Measurements from ENCODE around the gene FBXL17. TPM values are rescaled to one million over a fixed set of nuclear protein-coding genes. Genes with fewer than 3 reads are reported as not detected.

FBXL17 gene
- total RNA-seq, 4 donors from 2014 or later, result 16.1 to 31.8 (median 18.8) TPM

DNA sequence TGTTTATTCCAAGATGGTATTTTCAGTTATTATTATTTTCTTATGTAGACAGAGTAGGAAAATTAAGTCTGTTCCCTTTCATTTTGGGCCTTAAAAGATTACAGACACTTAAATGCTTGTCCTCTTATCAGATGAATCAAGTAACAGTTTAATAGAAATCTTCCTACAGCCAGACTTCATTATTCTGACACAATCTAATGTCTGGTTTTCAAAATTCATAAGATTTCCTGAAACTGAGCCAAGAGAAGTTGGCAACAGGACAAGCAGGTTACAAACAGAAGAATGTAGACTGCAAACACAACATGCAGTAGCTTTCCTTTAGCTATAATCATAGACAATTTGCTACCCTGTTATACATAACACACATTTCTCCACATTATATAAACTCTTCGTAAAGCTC is 130.5 kb downstream of the FBXL17 start:
- WGBS, 2 donors, result 96 to 98% methylated on average over 1 of the region's 1 CpG
- no peak for DNase-seq (ENCODE audit: low spot score in 2 of 2)

DNA sequence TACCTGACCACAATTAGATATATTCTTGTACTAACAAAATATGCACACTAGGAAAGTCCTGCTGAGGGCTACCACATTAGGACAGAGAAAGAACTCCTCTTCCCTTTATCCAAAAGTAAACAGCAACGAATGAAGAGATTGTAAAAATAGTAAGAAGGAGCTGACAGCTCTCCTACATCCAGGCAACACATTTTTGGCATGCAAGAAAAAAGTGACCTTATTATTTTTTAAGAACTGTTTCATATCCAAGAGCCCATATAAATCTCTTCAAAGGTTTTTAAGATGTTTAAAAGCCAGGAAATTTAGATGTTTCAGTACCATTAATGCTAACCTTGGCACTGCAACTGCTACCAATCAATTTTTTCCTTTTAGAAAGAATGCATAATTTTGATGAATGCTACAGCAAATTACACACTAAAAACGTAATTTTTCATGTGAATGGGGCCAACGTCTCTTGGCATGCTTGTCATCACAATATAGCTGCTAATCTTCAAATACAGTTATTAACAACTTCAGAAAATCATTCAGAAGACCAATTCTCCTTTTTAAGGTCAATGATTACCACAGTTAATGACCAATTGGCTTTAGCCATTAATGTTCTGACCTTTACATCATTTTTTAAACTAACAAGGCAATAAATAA is 132.0 kb downstream of the FBXL17 start:
- no peak for TF ChIP-seq POLR2A (IDR thresholded peaks at IDR 0.05)
- TF ChIP-seq, protein P1, sequence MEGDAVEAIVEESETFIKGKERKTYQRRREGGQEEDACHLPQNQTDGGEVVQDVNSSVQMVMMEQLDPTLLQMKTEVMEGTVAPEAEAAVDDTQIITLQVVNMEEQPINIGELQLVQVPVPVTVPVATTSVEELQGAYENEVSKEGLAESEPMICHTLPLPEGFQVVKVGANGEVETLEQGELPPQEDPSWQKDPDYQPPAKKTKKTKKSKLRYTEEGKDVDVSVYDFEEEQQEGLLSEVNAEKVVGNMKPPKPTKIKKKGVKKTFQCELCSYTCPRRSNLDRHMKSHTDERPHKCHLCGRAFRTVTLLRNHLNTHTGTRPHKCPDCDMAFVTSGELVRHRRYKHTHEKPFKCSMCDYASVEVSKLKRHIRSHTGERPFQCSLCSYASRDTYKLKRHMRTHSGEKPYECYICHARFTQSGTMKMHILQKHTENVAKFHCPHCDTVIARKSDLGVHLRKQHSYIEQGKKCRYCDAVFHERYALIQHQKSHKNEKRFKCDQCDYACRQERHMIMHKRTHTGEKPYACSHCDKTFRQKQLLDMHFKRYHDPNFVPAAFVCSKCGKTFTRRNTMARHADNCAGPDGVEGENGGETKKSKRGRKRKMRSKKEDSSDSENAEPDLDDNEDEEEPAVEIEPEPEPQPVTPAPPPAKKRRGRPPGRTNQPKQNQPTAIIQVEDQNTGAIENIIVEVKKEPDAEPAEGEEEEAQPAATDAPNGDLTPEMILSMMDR (IDR thresholded peaks at IDR 0.05), result no peak
- DNase-seq (ENCODE audit: low spot score in 2 of 2), result no peak
- H3K4me3 ChIP-seq (ENCODE audit: low read depth, poor library complexity, severe bottlenecking), result no peak overlapping the region
- WGBS, 2 donors, result 63 to 76% methylated on average over 3 of the region's 3 CpGs
- intact Hi-C loops (cut with DNase I; ENCODE audit: low total_unique reads), result no loop called here

More for the DNA sequence above, 130.5 kb downstream of the FBXL17 start:
- intact Hi-C loops (cut with DNase I; ENCODE audit: low total_unique reads), result no loop called here
- TF ChIP-seq, protein P1 (IDR thresholded peaks at IDR 0.05), result no peak
- no peak for TF ChIP-seq POLR2A (IDR thresholded peaks at IDR 0.05)
- H3K4me3 ChIP-seq (ENCODE audit: low read depth, poor library complexity, severe bottlenecking), result no peak overlapping the region

DNA sequence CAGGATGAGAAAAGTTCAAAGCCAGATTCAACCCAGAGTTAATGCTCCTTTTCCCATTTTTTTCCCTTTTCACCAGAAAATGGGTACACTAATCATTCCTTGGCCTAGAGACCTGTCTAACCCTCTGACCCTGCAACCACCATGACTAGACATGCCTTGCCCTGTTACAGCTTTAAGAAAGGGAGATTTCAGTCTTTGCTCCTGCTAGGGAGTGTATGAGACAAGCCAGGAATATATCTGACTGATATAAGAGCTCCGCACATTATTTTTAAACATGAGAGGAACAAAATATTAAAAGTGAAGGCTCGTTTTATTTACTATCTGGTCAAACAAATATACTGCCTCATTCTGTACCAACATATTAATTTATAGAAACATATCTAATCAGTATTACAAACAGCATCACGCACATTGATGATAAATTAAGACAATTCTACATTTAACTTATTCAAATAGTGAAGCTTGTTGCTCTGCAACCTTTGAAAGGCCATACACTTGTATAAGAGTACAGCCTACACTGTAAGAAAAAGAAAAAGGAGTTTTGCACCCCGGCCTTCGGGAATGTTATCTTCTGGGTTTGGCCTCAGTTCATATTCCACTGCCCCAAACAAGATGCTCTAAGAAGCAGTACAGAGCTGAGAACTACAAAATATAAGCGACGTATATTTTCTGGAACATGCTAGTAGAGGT is 132.7 kb downstream of the FBXL17 start:
- no peak for TF ChIP-seq POLR2A (IDR thresholded peaks at IDR 0.05)
- TF ChIP-seq, protein P1 (IDR thresholded peaks at IDR 0.05), result no peak
- no peak for DNase-seq (ENCODE audit: low spot score in 2 of 2)
- intact Hi-C loops (cut with DNase I; ENCODE audit: low total_unique reads), result no loop called here
- no peak overlapping the region for H3K4me3 ChIP-seq (ENCODE audit: low read depth, poor library complexity, severe bottlenecking)
- WGBS, 2 donors, result 96 to 97% methylated on average over 7 of the region's 7 CpGs

DNA sequence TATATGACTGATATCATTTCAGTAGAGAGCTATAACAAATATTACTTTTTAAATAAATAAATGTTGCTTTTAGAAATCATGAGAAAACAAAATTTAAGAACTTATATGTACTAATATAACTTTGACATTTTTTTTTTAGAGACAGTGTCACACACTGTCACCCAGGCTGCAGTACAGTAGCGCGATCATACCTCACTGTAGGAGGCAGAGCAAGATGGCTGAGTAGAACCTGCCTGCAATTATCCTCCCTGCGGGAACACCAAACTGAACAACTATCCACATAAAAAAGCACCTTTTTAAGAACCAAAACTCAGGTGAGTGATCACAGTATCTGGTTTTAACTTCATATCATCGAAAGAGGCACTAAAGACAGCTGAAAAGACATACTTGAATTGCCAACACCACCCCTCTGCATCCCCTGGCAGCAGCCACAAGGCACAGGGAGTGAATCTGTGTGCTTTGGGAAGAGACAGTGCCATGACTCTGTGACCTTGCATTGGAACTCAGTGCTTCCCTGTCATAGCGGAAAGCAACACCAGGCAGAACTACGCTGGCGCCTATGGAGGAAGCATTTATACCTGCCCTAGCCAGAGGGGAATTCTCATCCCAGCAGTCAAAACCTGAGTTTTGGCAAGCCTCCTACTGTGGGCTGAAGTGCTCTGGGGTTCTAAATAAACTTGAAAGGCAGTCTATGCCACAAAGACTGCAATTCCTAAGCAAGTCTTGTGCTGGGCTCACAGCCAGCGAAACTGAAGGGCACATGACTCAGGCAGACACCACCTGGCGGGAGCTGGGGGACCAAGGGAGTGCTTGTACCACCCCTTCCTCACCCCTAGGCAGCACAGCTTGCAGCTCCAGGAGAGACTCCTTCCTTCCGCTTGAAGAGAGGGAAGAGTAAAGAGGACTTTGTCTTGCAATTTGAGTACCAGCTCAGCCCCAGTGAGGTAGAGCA is 142.7 kb downstream of the FBXL17 start:
- 73 to 91% methylated on average over 10 of the region's 10 CpGs for WGBS, 2 donors
- H3K4me3 ChIP-seq (ENCODE audit: low read depth, poor library complexity, severe bottlenecking), result no peak overlapping the region
- intact Hi-C loops (cut with DNase I; ENCODE audit: low total_unique reads), result no loop called here
- no peak for DNase-seq (ENCODE audit: low spot score in 2 of 2)
- TF ChIP-seq, protein P1 (IDR thresholded peaks at IDR 0.05), result no peak
- no peak for TF ChIP-seq POLR2A (IDR thresholded peaks at IDR 0.05)

DNA sequence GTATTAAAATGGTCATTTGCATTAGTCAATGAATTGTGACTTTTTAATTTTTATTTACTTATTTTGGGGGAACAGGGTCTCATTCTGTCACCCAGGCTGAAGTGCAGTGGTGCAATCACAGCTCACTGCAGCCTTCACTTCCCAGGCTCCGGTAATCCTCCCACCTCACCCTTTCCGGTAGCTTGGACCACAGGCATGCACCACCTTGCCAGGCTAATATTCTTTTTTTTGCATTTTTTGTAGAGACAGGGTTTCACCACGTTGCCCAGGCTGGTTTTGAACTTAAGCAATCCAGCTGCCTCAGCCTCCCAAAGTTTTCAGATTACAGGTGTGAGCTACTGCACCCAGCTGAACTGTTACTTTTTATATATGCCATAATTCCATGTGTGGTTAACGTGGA is 143.4 kb downstream of the FBXL17 start:
- no peak overlapping the region for H3K4me3 ChIP-seq (ENCODE audit: low read depth, poor library complexity, severe bottlenecking)
- intact Hi-C loops (cut with DNase I; ENCODE audit: low total_unique reads), result no loop called here
- no peak for DNase-seq (ENCODE audit: low spot score in 2 of 2)
- TF ChIP-seq, protein P1 (IDR thresholded peaks at IDR 0.05), result no peak
- TF ChIP-seq POLR2A (IDR thresholded peaks at IDR 0.05), result no peak
- WGBS, 2 donors, result 82 to 85% methylated on average over 4 of the region's 4 CpGs
